Ishikawa (cell line): ENCODE measurements around the gene COX6B2.

ENCODE experiments used
- EGR1 ChIP-seq: IDR thresholded peaks from 2 replicates; pipeline ENCODE4 v1.6.1; 2012
- EP300 ChIP-seq: IDR thresholded peaks from 2 replicates; pipeline ENCODE4 v1.6.1; 2012; ENCODE audit warnings: borderline replicate concordance
- FOXM1 ChIP-seq: IDR thresholded peaks from 2 replicates; pipeline ENCODE4 v1.6.1; 2012; ENCODE audit warnings: low read depth, borderline replicate concordance
- RAD21 ChIP-seq: IDR thresholded peaks from 2 replicates; pipeline ENCODE4 v1.6.1; 2012; ENCODE audit warnings: low read depth
- TAF1 ChIP-seq: IDR thresholded peaks from 2 replicates; pipeline ENCODE4 v1.6.1; 2012; ENCODE audit warnings: low read depth, mild to moderate bottlenecking
- TCF12 ChIP-seq: IDR thresholded peaks from 2 replicates; pipeline ENCODE4 v1.6.1; 2012; ENCODE audit warnings: low read depth
- TEAD4 ChIP-seq: IDR thresholded peaks from 2 replicates; pipeline ENCODE4 v1.6.1; 2012
- YY1 ChIP-seq: IDR thresholded peaks from 2 replicates; pipeline ENCODE4 v1.6.1; 2012; ENCODE audit warnings: low read depth
- ZBTB7A ChIP-seq: IDR thresholded peaks from 2 replicates; pipeline ENCODE4 v1.6.1; 2012; ENCODE audit warnings: low read depth
- TF ChIP-seq, protein P1 (sequence below): IDR thresholded peaks from 2 replicates; pipeline ENCODE4 v1.6.1; 2012; ENCODE audit warnings: low read depth, mild to moderate bottlenecking

DNA sequence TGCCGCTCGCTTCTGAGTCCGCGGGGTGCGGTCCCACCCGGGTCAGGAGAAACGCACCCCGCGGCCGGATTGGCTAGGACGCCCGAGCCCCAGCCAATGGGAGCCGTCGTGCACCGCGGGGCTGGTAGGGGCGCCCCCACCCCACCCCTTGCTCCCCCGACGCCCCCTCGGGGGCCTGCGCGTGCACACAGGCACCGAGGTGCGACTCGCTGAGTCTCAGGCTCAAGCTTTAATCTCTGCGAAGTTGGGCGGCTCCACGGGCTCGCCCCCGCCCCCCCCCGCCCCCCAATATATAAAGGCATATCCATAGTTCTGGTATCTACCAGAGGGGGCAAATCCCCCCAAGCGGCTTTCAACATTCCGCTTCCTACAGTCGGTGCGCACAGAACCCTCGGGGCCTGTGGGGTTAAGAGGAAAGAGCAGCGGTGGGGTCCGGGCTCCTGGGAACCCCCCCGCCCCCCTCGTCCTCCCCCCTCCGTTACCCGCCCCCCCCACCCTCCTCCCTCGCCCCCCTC, at the start of gene COX6B2:
- no peak for TF ChIP-seq RAD21
- TF ChIP-seq TCF12, result no peak
- TF ChIP-seq TAF1, result no peak
- no peak for TF ChIP-seq EGR1
- no peak for TF ChIP-seq ZBTB7A
- TF ChIP-seq, protein P1, sequence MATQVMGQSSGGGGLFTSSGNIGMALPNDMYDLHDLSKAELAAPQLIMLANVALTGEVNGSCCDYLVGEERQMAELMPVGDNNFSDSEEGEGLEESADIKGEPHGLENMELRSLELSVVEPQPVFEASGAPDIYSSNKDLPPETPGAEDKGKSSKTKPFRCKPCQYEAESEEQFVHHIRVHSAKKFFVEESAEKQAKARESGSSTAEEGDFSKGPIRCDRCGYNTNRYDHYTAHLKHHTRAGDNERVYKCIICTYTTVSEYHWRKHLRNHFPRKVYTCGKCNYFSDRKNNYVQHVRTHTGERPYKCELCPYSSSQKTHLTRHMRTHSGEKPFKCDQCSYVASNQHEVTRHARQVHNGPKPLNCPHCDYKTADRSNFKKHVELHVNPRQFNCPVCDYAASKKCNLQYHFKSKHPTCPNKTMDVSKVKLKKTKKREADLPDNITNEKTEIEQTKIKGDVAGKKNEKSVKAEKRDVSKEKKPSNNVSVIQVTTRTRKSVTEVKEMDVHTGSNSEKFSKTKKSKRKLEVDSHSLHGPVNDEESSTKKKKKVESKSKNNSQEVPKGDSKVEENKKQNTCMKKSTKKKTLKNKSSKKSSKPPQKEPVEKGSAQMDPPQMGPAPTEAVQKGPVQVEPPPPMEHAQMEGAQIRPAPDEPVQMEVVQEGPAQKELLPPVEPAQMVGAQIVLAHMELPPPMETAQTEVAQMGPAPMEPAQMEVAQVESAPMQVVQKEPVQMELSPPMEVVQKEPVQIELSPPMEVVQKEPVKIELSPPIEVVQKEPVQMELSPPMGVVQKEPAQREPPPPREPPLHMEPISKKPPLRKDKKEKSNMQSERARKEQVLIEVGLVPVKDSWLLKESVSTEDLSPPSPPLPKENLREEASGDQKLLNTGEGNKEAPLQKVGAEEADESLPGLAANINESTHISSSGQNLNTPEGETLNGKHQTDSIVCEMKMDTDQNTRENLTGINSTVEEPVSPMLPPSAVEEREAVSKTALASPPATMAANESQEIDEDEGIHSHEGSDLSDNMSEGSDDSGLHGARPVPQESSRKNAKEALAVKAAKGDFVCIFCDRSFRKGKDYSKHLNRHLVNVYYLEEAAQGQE, result no peak
- TF ChIP-seq FOXM1, result no peak
- no peak for TF ChIP-seq TEAD4
- no peak for TF ChIP-seq YY1
- no peak for TF ChIP-seq EP300
